ENCODE data around the gene RNF10. TPM values are rescaled to one million over a fixed set of nuclear protein-coding genes. Genes with fewer than 3 reads are reported as not detected.

Gene RNF10
- total RNA-seq, 1 experiment from 2014 or later, result 79.7 TPM

DNA sequence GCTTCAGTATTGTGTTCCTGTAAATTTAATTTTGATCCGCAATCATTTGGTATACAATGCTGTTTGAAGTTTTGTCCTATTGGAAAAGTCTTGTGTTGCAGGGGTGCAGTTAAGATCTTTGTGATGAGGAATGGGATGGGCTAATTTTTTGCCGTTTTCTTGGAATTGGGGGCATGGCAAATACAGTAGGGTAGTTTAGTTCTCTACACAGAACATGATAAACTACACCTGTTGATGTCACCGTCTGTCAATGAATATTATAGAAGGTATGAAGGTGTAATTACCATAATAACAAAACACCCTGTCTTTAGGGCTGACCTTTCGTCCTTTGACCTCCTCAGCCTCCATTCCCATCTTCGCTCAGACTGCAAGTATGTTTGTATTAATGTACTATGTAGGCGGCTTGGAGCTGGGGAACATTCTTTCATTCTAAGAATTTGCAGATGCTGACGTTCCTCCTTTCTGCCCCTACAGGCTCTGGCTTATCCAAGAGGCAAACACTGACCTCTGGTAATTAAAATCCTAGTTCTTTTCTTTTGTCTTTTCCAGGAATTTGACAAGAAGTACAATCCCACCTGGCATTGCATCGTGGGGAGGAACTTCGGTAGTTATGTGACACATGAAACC lies 36.5 kb upstream of the RNF10 start:
- H3K9me2 ChIP-seq (replicated peaks; ENCODE audit: low read length), result no peaks in the 10 kb centered on the region
- no peak overlapping the region for H2AFZ ChIP-seq (ENCODE audit: low read length)
- no peak overlapping the region for H3K27ac ChIP-seq (ENCODE audit: low read length)
- peaks cover 24% of the 10 kb centered on the region for H3K4me1 ChIP-seq (ENCODE audit: insufficient read depth, low read length)
- ChIA-PET POLR2A (ENCODE audit: unreplicated experiment) (interaction anchor here (0.5 to 0.6 kb wide), 2 partner anchors 28 to 144 kb away, joined by 3 read pairs; partner anchors contain the start of gene SRSF9), CTCF (no interaction called here)
- no peaks in the 10 kb centered on the region for H3F3A ChIP-seq (ENCODE audit: low read length, unreplicated experiment)
- intact Hi-C loops (cut with micrococcal nuclease), result loop anchor here (2.0 kb wide), 1 partner anchor 37 kb away; the partner anchor contains the start of gene RNF10
- H3K9ac ChIP-seq (ENCODE audit: low read length), result peak overlapping the region; percentile 95
- ATAC-seq (no peak), DNase-seq (no peak)
- BruUV-seq (replicated peaks), result no TSS peak
- peak overlapping the region; percentile 96 for H3K4me2 ChIP-seq (ENCODE audit: low read length)
- H3K4me3 ChIP-seq (ENCODE audit: low read length), result peak overlapping the region; percentile 95
- TF ChIP-seq EZH2 (IDR thresholded peaks at IDR 0.05; ENCODE audit: low read length, unreplicated experiment) (no peak), EZH2phosphoT487 (IDR thresholded peaks at IDR 0.05; ENCODE audit: borderline replicate concordance, low read length) (no peak)
- TF ChIP-seq, protein P1, sequence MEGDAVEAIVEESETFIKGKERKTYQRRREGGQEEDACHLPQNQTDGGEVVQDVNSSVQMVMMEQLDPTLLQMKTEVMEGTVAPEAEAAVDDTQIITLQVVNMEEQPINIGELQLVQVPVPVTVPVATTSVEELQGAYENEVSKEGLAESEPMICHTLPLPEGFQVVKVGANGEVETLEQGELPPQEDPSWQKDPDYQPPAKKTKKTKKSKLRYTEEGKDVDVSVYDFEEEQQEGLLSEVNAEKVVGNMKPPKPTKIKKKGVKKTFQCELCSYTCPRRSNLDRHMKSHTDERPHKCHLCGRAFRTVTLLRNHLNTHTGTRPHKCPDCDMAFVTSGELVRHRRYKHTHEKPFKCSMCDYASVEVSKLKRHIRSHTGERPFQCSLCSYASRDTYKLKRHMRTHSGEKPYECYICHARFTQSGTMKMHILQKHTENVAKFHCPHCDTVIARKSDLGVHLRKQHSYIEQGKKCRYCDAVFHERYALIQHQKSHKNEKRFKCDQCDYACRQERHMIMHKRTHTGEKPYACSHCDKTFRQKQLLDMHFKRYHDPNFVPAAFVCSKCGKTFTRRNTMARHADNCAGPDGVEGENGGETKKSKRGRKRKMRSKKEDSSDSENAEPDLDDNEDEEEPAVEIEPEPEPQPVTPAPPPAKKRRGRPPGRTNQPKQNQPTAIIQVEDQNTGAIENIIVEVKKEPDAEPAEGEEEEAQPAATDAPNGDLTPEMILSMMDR (conservative IDR thresholded peaks at IDR 0.05; ENCODE audit: low read depth, low read length), result no peak
- H3K79me2 ChIP-seq (ENCODE audit: low read length), result peaks cover 45% of the 10 kb centered on the region
- peaks cover 18% of the 10 kb centered on the region for H4K20me1 ChIP-seq (ENCODE audit: low read length)
- H3K36me3 ChIP-seq (ENCODE audit: low read depth, low read length), result peaks cover 13% of the 10 kb centered on the region
- H3K9me3 ChIP-seq (ENCODE audit: low read length), result no peaks in the 10 kb centered on the region
- H3K27me3 ChIP-seq (ENCODE audit: low read length), result no peaks in the 10 kb centered on the region

DNA sequence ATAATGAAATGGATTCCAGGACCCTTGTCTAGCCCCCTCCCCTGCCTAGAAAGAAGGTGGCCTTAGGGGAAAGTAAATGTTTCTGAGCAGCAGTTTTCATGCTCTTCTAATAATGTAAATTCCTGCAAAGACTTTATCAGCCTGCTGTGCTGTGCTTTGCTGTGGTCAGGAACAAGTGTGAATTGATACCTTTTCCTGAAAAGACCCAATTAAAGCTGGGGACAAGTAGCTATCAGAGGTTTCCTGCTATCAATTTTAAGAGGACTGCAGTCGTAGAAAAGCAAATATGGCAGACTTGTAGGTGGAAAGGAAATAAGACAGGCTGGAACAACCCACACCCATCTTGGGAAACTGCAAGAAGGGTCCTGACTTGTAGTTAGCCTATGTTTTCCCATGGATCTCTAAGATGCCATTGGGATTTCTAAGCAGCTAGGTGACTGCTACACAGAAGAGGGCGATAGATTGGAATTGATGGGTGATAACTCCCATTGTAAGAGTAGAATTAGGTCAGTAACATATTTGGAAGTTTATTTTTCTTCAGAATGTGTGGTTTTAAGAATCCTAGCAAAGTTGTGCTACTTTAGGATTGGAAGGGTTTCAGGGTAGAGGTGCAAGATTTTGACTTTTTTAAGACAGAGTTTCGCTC lies 35.2 kb upstream of the RNF10 start:
- Histone ChIP-seq H3K4me3 (ENCODE audit: low read length) (no peak overlapping the region), H3K79me2 (ENCODE audit: low read length) (peaks cover 45% of the 10 kb centered on the region), H3K9me3 (ENCODE audit: low read length) (no peaks in the 10 kb centered on the region), H3F3A (ENCODE audit: low read length, unreplicated experiment) (no peaks in the 10 kb centered on the region), H3K4me2 (ENCODE audit: low read length) (no peak overlapping the region), H3K27me3 (ENCODE audit: low read length) (no peaks in the 10 kb centered on the region), H2AFZ (ENCODE audit: low read length) (no peak overlapping the region), H3K36me3 (ENCODE audit: low read depth, low read length) (peaks cover 22% of the 10 kb centered on the region), H3K27ac (ENCODE audit: low read length) (no peak overlapping the region), H3K9ac (ENCODE audit: low read length) (no peak overlapping the region), H3K9me2 (replicated peaks; ENCODE audit: low read length) (no peaks in the 10 kb centered on the region), H4K20me1 (ENCODE audit: low read length) (peaks cover 18% of the 10 kb centered on the region), H3K4me1 (ENCODE audit: insufficient read depth, low read length) (peaks cover 24% of the 10 kb centered on the region)
- no TSS peak for BruUV-seq (replicated peaks)
- ATAC-seq (no peak), DNase-seq (no peak)
- ChIA-PET POLR2A (ENCODE audit: unreplicated experiment) (interaction anchor here (0.7 kb wide), 1 partner anchor 96 kb away, joined by 3 read pairs; no protein-coding TSS in a partner anchor), CTCF (no interaction called here)
- intact Hi-C loops (cut with micrococcal nuclease), result no loop called here
- TF ChIP-seq EZH2 (IDR thresholded peaks at IDR 0.05; ENCODE audit: low read length, unreplicated experiment) (no peak), EZH2phosphoT487 (IDR thresholded peaks at IDR 0.05; ENCODE audit: borderline replicate concordance, low read length) (no peak)
- TF ChIP-seq, protein P1 (conservative IDR thresholded peaks at IDR 0.05; ENCODE audit: low read depth, low read length), result no peak

DNA sequence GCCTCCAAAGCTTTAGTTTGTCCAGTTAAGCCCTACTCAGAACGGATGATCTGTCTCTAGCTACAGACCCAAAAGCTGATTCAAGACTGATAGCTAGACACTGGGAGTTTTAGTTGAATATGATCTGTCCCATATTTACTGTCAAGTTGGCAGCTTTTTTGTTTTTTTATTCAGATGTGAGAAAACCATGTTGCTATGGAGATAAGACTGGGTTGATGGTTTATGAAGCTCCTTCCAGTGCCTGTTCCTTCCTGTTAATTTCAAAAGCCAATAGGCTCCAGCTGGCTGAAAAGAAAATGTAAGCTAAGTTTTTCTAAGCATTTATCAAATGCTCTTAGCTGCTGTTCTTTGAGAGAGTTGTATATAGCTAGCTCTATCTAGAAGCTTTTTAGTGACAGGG lies 33.6 kb upstream of the RNF10 start:
- TF ChIP-seq, protein P1 (conservative IDR thresholded peaks at IDR 0.05; ENCODE audit: low read depth, low read length), result no peak
- TF ChIP-seq EZH2 (IDR thresholded peaks at IDR 0.05; ENCODE audit: low read length, unreplicated experiment) (no peak), EZH2phosphoT487 (IDR thresholded peaks at IDR 0.05; ENCODE audit: borderline replicate concordance, low read length) (no peak)
- ATAC-seq (no peak), DNase-seq (no peak)
- H3F3A ChIP-seq (ENCODE audit: low read length, unreplicated experiment), result no peaks in the 10 kb centered on the region
- no peak overlapping the region for H3K4me2 ChIP-seq (ENCODE audit: low read length)
- no TSS peak for BruUV-seq (replicated peaks)
- POLR2A ChIA-PET (ENCODE audit: unreplicated experiment), result interaction anchor here (0.6 to 0.7 kb wide), 2 partner anchors 36 to 779 kb away, joined by 3 read pairs; no protein-coding TSS in a partner anchor
- CTCF ChIA-PET, result no interaction called here
- intact Hi-C loops (cut with micrococcal nuclease), result no loop called here
- peaks cover 33% of the 10 kb centered on the region for H3K79me2 ChIP-seq (ENCODE audit: low read length)
- H3K27ac ChIP-seq (ENCODE audit: low read length), result no peak overlapping the region
- peaks cover 28% of the 10 kb centered on the region for H3K36me3 ChIP-seq (ENCODE audit: low read depth, low read length)
- H2AFZ ChIP-seq (ENCODE audit: low read length), result no peak overlapping the region
- H3K9me3 ChIP-seq (ENCODE audit: low read length), result no peaks in the 10 kb centered on the region
- no peak overlapping the region for H3K4me3 ChIP-seq (ENCODE audit: low read length)
- peaks cover 15% of the 10 kb centered on the region for H3K4me1 ChIP-seq (ENCODE audit: insufficient read depth, low read length)
- H3K9ac ChIP-seq (ENCODE audit: low read length), result no peak overlapping the region
- H3K27me3 ChIP-seq (ENCODE audit: low read length), result no peaks in the 10 kb centered on the region
- peaks cover 18% of the 10 kb centered on the region for H4K20me1 ChIP-seq (ENCODE audit: low read length)
- no peaks in the 10 kb centered on the region for H3K9me2 ChIP-seq (replicated peaks; ENCODE audit: low read length)
